ENCODE measurements around the gene CRTAC1.
"Not testable (repeated sequence)": the region's sequence is repeated elsewhere in the genome, so short reads cannot be mapped to it uniquely, and the experiment has no call there.

The CRTAC1 gene

DNA sequence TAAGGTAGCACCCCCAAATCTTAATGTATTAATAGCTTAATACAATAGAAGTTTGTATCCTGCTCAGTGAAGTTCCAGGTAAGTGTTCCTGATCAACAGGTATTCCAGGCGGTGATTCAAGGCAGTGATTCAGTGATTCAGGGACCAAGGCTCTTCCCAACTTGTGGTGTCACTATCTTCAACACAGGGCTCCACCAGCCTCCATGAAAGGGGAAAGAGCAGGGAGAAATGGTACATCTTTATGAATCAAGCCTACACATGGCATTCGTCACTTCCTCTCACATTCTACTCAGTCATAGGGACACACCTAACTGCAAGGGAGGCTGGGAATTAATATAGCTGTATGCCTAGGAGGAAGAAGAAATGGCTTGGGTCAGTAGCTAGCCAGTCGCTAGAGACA, 175.7 kb downstream of the CRTAC1 start:
- Mint-ChIP-seq H3K9me3 (no peaks in the 10 kb centered on the region), H3K27me3 (peaks cover 1% of the 10 kb centered on the region), H3K27ac (no peak overlapping the region), H3K4me3 (no peak overlapping the region), H3K36me3 (ENCODE audit: low read depth) (no peaks in the 10 kb centered on the region), H3K4me1 (peaks cover 41% of the 10 kb centered on the region)
- DNase-seq: no peak
- ATAC-seq: no peak

DNA sequence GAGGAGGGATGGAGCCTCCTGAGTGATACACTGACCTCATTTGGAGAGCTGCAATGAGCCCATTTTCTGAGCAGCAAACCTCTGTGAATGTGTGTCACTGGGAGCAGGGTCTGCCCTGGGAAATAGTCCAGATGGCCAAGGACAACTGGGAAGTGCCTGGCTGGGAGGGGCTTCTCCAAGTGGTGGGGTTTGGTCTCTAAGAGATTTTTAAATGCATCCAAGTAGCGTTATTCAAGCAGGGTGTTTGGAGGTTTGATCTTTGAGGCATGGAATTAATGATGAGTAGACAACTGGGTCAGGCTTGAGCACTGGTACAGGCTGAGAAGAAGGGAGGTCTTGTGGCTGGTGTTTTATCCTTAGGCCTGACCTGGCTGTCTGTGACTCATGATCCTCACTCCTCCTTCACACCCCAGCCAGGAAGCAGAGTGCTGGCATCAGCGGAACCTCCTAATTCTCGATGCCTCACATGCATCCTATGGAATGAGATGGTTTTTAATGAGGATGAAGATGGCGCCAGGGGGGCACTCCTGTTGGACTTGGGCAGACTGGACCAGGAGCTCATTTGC, 177.5 kb downstream of the CRTAC1 start:
- ATAC-seq (peak; percentile 16), DNase-seq (no peak)
- H3K4me1 Mint-ChIP-seq: peaks cover 37% of the 10 kb centered on the region
- H3K9me3 Mint-ChIP-seq: no peaks in the 10 kb centered on the region
- H3K27ac Mint-ChIP-seq: no peak overlapping the region
- peaks cover 1% of the 10 kb centered on the region for H3K27me3 Mint-ChIP-seq
- H3K36me3 Mint-ChIP-seq (ENCODE audit: low read depth): no peaks in the 10 kb centered on the region
- no peak overlapping the region for H3K4me3 Mint-ChIP-seq

DNA sequence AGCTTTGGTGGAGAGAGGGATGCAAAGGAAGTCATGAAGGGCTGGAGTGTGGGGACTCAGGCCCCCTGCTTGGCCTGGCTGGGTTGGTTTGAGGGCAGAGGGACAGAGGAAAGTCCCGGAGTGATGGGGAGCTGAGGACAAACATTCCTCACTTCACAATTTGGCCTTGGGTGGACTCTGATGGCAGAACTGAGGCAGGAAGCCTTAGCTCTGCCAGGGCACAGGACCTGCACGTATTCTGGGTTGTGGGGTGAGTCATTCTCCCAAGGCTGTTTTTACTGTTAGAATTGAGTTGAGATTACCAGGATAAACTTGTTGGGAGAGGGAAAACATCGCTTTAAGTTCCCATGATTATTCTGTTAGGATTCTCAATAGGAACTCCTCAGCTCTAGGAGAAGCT, 178.1 kb downstream of the CRTAC1 start:
- H3K4me1 Mint-ChIP-seq: peaks cover 34% of the 10 kb centered on the region
- ATAC-seq (no peak), DNase-seq (no peak)
- H3K4me3 Mint-ChIP-seq: no peak overlapping the region
- no peak overlapping the region for H3K27ac Mint-ChIP-seq
- H3K27me3 Mint-ChIP-seq: peaks cover 1% of the 10 kb centered on the region
- no peaks in the 10 kb centered on the region for H3K36me3 Mint-ChIP-seq (ENCODE audit: low read depth)
- no peaks in the 10 kb centered on the region for H3K9me3 Mint-ChIP-seq

DNA sequence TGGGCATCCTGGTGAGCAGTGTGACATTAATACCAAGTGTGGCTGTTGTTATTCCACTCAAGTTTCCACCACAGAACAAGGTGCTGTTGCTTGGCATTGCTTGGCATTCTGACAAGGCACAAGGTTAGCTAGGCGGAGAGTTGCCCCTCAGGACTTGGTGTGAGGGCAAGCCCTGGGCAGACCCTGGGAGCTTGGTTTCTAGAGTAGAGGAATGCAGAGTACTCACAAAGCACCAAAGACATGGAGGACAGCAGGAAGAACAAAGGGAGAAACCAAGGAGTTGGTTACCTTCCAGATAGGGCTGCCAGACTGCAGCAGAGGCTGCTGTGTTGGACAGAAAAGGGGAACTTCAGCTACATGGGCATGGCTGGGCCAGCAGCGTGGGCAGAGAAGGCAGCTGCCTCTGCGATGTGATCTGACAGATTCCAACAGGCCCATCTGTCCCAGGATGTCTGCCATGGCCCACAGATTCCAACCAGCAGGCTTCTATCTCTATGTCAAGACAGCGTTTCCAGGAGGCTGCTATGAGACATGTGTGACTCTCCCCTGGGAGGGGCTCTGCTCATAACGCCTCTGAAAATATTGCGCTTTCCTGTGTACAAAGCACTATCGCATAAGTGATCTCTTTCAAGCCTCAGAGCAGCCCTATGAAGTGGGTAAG, 178.9 kb downstream of the CRTAC1 start:
- H3K9me3 Mint-ChIP-seq: no peaks in the 10 kb centered on the region

DNA sequence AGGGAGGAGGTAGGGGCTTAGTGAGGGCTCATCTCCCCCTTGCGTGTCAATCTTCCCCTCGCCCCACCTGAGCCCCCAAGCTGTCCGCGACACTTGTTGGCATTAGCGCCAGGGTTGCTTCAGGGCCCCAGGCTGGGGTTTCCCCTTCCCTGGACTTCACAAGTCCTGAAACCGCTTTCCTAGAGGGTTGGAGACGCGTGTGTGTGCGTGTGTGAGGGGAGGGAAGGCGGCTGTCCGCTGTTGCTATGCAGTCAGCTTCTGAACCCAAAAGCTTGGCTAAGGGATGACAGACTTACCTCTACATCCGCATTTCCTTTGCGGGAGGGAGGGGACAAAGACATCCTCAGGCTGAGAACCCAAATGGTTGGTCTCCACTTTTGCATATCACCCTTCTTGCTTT, 180.0 kb downstream of the CRTAC1 start:
- DNase-seq: peak; percentile 25
- H3K4me1 Mint-ChIP-seq: peaks cover 34% of the 10 kb centered on the region

More for the DNA sequence above, 178.9 kb downstream of the CRTAC1 start:
- peak; percentile 59 for ATAC-seq
- DNase-seq: no peak
- no peak overlapping the region for H3K27ac Mint-ChIP-seq
- peaks cover 1% of the 10 kb centered on the region for H3K27me3 Mint-ChIP-seq
- H3K36me3 Mint-ChIP-seq (ENCODE audit: low read depth): no peaks in the 10 kb centered on the region
- H3K4me3 Mint-ChIP-seq: no peak overlapping the region
- peaks cover 34% of the 10 kb centered on the region for H3K4me1 Mint-ChIP-seq

DNA sequence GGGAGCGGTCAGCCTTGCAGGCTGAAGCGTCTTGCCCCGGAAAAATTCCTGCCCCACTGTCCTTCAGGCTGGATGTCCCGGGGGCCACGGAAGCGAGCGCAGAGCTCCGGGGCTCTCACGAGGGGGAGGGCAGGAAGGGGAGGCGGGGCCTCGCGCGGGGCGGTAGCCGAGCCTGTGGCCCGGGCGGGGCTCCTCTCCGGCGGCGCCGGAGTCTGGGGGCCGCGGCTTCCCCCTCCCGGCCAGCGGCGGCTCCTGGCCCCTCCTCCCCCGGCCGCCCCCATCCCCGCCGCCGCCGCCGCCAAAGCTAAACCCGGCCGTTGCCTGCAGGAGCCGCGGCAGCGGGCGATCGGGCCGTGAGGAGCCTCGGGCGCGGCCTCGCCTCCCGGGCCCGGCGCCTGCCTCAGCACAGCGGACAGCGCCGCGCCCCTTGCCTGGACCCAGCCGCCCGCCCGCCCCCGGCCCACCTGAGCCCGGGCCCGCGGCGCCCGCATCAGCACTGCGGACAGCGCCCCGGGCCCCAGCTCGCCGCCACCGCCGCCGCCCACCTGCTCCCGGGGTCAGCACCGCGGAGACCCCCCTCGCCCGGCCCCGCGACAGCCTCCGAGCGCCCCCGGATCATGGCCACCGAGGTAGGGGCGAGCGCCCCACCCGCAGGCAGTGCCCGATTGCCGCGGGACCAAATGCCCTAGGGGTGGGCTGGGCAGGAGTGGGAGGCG, 180.6 kb downstream of the CRTAC1 start, which contains the start of gene GOLGA7B:
Gene GOLGA7B, plus strand, starts transcription at position 157 of the 716 bp plus-strand sequence. Its CDS starts 461 bp downstream, at position 618.
- Mint-ChIP-seq H3K4me3 (peak within 1 kb of the TSS; percentile 73), H3K36me3 (ENCODE audit: low read depth) (no peaks in the 10 kb centered on the region), H3K9me3 (no peaks in the 10 kb centered on the region), H3K27me3 (peaks cover 1% of the 10 kb centered on the region), H3K4me1 (peaks cover 34% of the 10 kb centered on the region), H3K27ac (no peak within 1 kb of the TSS)
- DNase-seq: peak; percentile 61
- ATAC-seq: peak; percentile 65

More for the DNA sequence above, 180.0 kb downstream of the CRTAC1 start:
- H3K36me3 Mint-ChIP-seq (ENCODE audit: low read depth): no peaks in the 10 kb centered on the region
- ATAC-seq: peak; percentile 7
- H3K27me3 Mint-ChIP-seq: peaks cover 1% of the 10 kb centered on the region
- no peaks in the 10 kb centered on the region for H3K9me3 Mint-ChIP-seq
- peak overlapping the region; percentile 73 for H3K4me3 Mint-ChIP-seq
- H3K27ac Mint-ChIP-seq: no peak overlapping the region

DNA sequence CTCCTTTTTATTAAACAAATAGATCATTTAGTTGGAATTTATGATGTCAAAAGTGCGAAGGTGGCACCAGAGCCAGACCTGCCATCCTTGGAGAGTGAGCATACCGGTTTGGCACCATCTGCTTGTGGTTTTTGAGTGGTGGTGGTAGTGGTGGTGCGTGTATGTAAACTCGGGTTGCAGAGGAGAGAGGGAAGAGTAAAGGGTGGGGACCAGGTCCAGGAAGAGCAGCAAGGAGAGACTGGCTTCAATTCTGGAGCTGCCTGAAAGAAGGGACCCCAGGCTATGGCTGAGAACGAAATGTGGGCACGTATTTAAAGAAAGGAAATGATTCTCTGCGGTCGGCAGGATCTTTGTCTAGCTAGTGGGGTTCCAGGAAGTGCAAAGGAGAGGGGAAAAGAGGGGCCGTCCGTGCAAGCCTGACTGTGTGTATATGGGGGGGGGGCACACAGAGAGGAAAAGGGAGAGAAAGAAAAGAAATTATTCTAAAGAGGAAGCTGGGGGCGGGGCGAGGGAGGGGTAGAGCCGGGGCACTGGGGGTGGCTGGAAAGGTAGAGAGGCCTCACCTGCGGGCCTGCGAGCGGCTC, 181.2 kb downstream of the CRTAC1 start:
- ATAC-seq: peak; percentile 2
- Mint-ChIP-seq H3K4me3 (peak overlapping the region; percentile 72), H3K36me3 (ENCODE audit: low read depth) (no peaks in the 10 kb centered on the region), H3K9me3 (no peaks in the 10 kb centered on the region), H3K27me3 (peaks cover 1% of the 10 kb centered on the region), H3K4me1 (peaks cover 34% of the 10 kb centered on the region), H3K27ac (no peak overlapping the region)
- DNase-seq: no peak

DNA sequence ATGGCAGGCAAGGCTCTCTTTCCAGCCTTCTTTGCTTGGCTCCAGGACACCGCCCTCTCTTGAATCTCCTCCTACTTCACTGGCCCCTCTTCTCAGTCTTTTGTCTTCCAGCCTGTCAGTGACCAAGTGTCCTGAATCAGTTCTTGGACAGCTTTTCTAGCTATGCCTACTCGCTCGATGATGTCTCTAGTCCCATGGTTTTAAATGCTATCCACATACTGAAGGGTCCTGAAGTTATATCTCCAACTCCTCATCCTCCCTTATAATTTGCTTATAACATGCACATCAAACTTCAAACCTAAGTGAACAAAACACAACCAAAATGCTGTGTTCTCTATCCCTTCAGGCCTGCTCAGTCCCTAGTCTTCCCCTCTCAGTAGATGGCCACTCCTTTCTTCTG, 185.7 kb downstream of the CRTAC1 start:
- DNase-seq (no peak), ATAC-seq (no peak)
- no peaks in the 10 kb centered on the region for H3K9me3 Mint-ChIP-seq
- peaks cover 18% of the 10 kb centered on the region for H3K4me1 Mint-ChIP-seq
- no peak overlapping the region for H3K27ac Mint-ChIP-seq
- no peak overlapping the region for H3K4me3 Mint-ChIP-seq
- no peaks in the 10 kb centered on the region for H3K36me3 Mint-ChIP-seq (ENCODE audit: low read depth)
- H3K27me3 Mint-ChIP-seq: no peaks in the 10 kb centered on the region

DNA sequence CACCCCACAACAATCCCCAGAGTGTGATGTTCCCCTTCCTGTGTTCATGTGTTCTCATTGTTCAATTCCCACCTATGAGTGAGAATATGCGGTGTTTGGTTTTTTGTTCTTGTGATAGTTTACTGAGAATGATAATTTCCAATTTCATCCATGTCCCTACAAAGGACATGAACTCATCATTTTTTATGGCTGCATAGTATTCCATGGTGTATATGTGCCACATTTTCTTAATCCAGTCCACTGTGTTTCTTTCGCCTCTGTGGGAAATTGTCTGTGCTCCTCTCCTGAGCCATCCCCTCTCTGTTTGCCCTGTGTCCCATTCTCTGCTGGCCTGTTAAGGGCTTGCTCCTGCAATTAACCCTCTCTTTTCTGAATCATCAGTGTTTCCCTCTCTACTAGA, 186.4 kb downstream of the CRTAC1 start:
- H3K4me1 Mint-ChIP-seq: peaks cover 16% of the 10 kb centered on the region
- H3K9me3 Mint-ChIP-seq; H3K36me3 Mint-ChIP-seq (ENCODE audit: low read depth); H3K27me3 Mint-ChIP-seq; H3K27ac Mint-ChIP-seq; DNase-seq; H3K4me3 Mint-ChIP-seq; ATAC-seq: not testable (repeated sequence)

DNA sequence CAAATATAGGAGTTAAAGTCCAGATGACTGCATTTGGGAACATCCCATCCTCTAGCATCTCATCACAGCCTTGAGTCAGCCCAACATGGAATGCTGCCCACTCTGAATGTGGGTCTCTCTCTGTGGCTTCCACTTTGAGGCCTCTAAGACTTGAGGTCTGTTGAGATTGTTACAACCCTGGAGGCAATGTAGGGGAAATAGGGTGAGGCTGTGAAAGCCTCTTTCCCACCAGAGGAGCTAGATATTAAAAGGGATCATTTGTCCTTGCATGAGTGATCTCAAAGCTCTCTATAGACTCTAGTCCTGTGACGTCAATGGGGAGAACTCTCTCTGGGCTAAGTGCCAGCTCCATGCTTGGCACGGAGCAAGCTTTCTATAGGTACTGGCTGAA, 187.1 kb downstream of the CRTAC1 start:
- no peaks in the 10 kb centered on the region for H3K27me3 Mint-ChIP-seq
- H3K36me3 Mint-ChIP-seq (ENCODE audit: low read depth): no peaks in the 10 kb centered on the region
- no peaks in the 10 kb centered on the region for H3K9me3 Mint-ChIP-seq
- H3K4me1 Mint-ChIP-seq: peaks cover 15% of the 10 kb centered on the region
- ATAC-seq (no peak), DNase-seq (no peak)
- H3K4me3 Mint-ChIP-seq: no peak overlapping the region
- no peak overlapping the region for H3K27ac Mint-ChIP-seq

DNA sequence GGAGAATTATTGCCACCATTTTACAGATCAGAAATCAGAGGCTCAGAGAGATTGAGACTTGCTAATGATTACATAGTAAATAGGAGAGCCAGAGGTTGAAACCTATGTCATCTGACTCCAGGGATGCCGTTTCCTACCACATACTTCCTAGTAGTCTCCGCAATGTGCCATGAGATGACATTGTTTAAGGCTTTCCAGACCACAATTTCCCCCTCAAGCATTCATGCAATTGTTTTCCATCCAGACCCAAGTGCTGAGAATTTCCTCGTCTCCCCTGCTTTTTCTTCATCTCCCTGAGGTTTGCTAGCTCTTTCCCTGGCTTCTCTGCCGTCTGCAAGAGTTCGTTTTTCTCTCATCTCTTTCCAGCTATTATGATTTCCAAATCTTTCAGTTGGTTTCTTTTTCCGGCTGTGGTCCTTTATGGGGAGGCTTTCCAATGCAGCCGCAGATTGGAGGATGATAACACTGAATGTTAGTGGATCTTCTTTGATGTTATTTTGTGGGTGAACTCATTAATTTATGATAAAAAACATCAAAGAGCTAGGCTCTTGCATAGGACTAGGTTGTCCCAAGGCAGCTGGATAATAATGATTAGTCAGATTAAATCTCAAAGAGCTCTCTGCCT, 187.7 kb downstream of the CRTAC1 start:
- H3K27me3 Mint-ChIP-seq: no peaks in the 10 kb centered on the region
- peaks cover 15% of the 10 kb centered on the region for H3K4me1 Mint-ChIP-seq
- no peak overlapping the region for H3K27ac Mint-ChIP-seq
- no peaks in the 10 kb centered on the region for H3K9me3 Mint-ChIP-seq
- H3K36me3 Mint-ChIP-seq (ENCODE audit: low read depth): no peaks in the 10 kb centered on the region
- ATAC-seq (no peak), DNase-seq (no peak)
- H3K4me3 Mint-ChIP-seq: no peak overlapping the region

DNA sequence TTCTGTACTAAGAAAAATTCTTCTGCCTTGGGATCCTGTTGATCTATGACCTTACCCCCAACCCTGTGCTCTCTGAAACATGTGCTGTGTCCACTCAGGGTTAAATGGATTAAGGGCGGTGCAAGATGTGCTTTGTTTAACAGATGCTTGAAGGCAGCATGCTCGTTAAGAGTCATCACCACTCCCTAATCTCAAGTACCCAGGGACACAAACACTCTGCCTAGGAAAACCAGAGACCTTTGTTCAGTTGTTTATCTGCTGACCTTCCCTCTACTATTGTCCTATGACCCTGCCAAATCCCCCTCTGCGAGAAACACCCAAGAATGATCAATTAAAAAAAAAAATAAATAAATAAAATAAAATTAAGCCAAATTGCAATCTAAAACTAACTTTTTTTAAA, 188.3 kb downstream of the CRTAC1 start:
- H3K9me3 Mint-ChIP-seq; DNase-seq; ATAC-seq; H3K36me3 Mint-ChIP-seq (ENCODE audit: low read depth); H3K4me3 Mint-ChIP-seq; H3K27ac Mint-ChIP-seq; H3K27me3 Mint-ChIP-seq: not testable (repeated sequence)
- peaks cover 15% of the 10 kb centered on the region for H3K4me1 Mint-ChIP-seq

DNA sequence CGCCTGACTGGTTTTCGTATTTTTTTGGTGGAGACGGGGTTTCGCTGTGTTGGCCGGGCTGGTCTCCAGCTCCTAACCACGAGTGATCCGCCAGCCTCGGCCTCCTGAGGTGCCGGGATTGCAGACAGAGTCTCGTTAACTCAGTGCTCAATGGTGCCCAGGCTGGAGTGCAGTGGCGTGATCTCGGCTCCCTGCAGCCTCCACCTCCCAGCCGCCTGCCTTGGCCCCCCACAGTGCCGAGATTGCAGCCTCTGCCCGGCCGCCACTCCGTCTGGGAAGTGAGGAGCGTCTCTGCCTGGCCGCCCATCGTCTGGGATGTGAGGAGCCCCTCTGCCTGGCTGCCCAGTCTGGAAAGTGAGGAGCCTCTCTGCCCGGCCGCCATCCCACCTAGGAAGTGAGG, 189.3 kb downstream of the CRTAC1 start:
- H3K27ac Mint-ChIP-seq; ATAC-seq; H3K27me3 Mint-ChIP-seq; DNase-seq; H3K9me3 Mint-ChIP-seq; H3K4me3 Mint-ChIP-seq; H3K36me3 Mint-ChIP-seq (ENCODE audit: low read depth): not testable (repeated sequence)
- peaks cover 15% of the 10 kb centered on the region for H3K4me1 Mint-ChIP-seq

DNA sequence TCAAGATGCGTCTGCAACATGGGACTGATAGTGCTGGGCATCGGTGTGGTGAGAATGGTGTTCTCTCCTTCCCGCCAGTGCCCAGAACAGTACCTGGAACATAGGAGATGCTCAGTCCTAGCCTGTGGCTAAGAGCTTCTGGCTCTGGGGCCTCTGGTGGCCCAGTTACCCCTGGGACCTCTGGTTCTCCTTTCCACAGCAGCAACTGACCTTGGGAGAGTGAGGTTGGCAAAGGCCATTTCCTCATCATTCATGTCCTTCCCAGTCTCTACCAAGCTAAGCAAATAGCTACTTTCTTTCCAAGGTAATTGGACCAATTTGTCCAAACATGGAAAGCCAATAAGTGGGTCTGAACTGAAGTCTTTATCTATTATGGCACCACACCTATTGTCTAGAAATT, 192.3 kb downstream of the CRTAC1 start:
- Mint-ChIP-seq H3K4me1 (peaks cover 15% of the 10 kb centered on the region), H3K36me3 (ENCODE audit: low read depth) (no peaks in the 10 kb centered on the region), H3K9me3 (peaks cover 7% of the 10 kb centered on the region), H3K4me3 (no peak overlapping the region), H3K27me3 (no peaks in the 10 kb centered on the region), H3K27ac (no peak overlapping the region)
- no peak for ATAC-seq
- DNase-seq: no peak
